Measurements from ENCODE around the gene SLC30A4. TPM values are rescaled to one million over a fixed set of nuclear protein-coding genes. Genes with fewer than 3 reads are reported as not detected.

Gene SLC30A4
- 10 to 100 TPM in 2 of 4 donors, 1 to 10 TPM in 2; 7.2 to 27.0 (median 11.3) TPM for total RNA-seq

GRCh38 chr15:45522328-45523165, at the start of gene SLC30A4:
TSS of gene SLC30A4 (minus strand) at chr15:45522755. CDS start at chr15:45522354, 401 bp downstream.
- no peaks in the 10 kb centered on the region for H3K9me3 ChIP-seq
- peak; percentile 64 to 74 for TF ChIP-seq POLR2A (IDR thresholded peaks at IDR 0.05)
- peak; percentile 32 to 64 (median 49) for TF ChIP-seq CTCF (IDR thresholded peaks at IDR 0.05)
- peak; percentile 64 to 78 for DNase-seq
- intact Hi-C loops (cut with DNase I; ENCODE audit: low total_unique reads) = no loop called here
- peaks cover 3 to 4% of the 10 kb centered on the region in 2 donors for H3K4me1 ChIP-seq
- H3K27ac ChIP-seq = peak within 1 kb of the TSS; percentile 94
- H3K27me3 ChIP-seq = no peaks in the 10 kb centered on the region
- H3K36me3 ChIP-seq = no peaks in the 10 kb centered on the region
- peak within 1 kb of the TSS; percentile 60 to 79 for H3K4me3 ChIP-seq

GRCh38 chr15:45555934-45556608, 33.5 kb upstream of the SLC30A4 start:
- Histone ChIP-seq H3K27me3 (no peaks in the 10 kb centered on the region), H3K27ac (no peak overlapping the region), H3K4me3 (no peak overlapping the region), H3K9me3 (no peaks in the 10 kb centered on the region), H3K4me1 (no peaks in the 10 kb centered on the region), H3K36me3 (no peaks in the 10 kb centered on the region)
- DNase-seq = no peak
- intact Hi-C loops (cut with DNase I; ENCODE audit: low total_unique reads) = no loop called here
- TF ChIP-seq CTCF (IDR thresholded peaks at IDR 0.05) (no peak), POLR2A (IDR thresholded peaks at IDR 0.05) (no peak)

- Histone ChIP-seq H3K36me3 (no peaks in the 10 kb centered on the region), H3K27me3 (no peaks in the 10 kb centered on the region), H3K27ac (no peak overlapping the region), H3K4me1 (no peaks in the 10 kb centered on the region), H3K4me3 (no peak overlapping the region), H3K9me3 (no peaks in the 10 kb centered on the region)
- intact Hi-C loops (cut with DNase I; ENCODE audit: low total_unique reads) = no loop called here
- no peak for DNase-seq
- TF ChIP-seq POLR2A (IDR thresholded peaks at IDR 0.05) (no peak), CTCF (IDR thresholded peaks at IDR 0.05) (no peak)
Observed at GRCh38 chr15:45551676-45552075, 29.1 kb upstream of the SLC30A4 start.

GRCh38 chr15:45550436-45550835, 27.9 kb upstream of the SLC30A4 start:
- Histone ChIP-seq H3K27ac (no peak overlapping the region), H3K27me3 (no peaks in the 10 kb centered on the region), H3K4me1 (no peaks in the 10 kb centered on the region), H3K36me3 (no peaks in the 10 kb centered on the region), H3K4me3 (no peak overlapping the region), H3K9me3 (no peaks in the 10 kb centered on the region)
- TF ChIP-seq CTCF (IDR thresholded peaks at IDR 0.05) = no peak
- TF ChIP-seq POLR2A (IDR thresholded peaks at IDR 0.05) = no peak
- DNase-seq = no peak
- intact Hi-C loops (cut with DNase I; ENCODE audit: low total_unique reads) = no loop called here

Data from uterus (tissue), 4 donors.